GM18873 (cell line): Measurements from ENCODE around the gene NIT1.
A peak's percentile ranks its signal among the peaks of the same experiment; 100 is the strongest.

Experiments
- ATAC-seq: cut with Tn5 transposase; IDR thresholded peaks from one replicate; pipeline ENCODE4 v1.9.1; 2021; ENCODE audit warnings: mild to moderate bottlenecking, moderate library complexity, moderate number of reproducible peaks; ENCODE audit not compliant: unreplicated experiment, low FRiP score

The NIT1 gene

GRCh38 chr1:161140755-161141400, 23.0 kb downstream of the NIT1 start:
- ATAC-seq, result no peak

GRCh38 chr1:161145832-161146231, 27.9 kb downstream of the NIT1 start:
- no peak for ATAC-seq

- no peak for ATAC-seq
These were observed 35.3 kb downstream of the NIT1 start for GRCh38 chr1:161153176-161153575.

GRCh38 chr1:161153682-161154337, 35.9 kb downstream of the NIT1 start, which contains the start of gene UFC1:
Gene UFC1, plus strand, starts transcription at chr1:161153978. Its CDS starts 20 bp downstream, at chr1:161153998.
- no peak for ATAC-seq

GRCh38 chr1:161157867-161158266, 40.0 kb downstream of the NIT1 start:
- ATAC-seq, result no peak

GRCh38 chr1:161158316-161159010, 40.6 kb downstream of the NIT1 start:
- no peak for ATAC-seq

- ATAC-seq, result peak; percentile 62
These were observed 41.4 kb downstream of the NIT1 start, which contains the start of gene USP21 for GRCh38 chr1:161159087-161159912. Gene USP21, plus strand, starts transcription at chr1:161159500. Its CDS starts 1,141 bp downstream, at chr1:161160641.

GRCh38 chr1:161159913-161160243, 42.0 kb downstream of the NIT1 start:
- no peak for ATAC-seq

GRCh38 chr1:161160671-161161145, 42.8 kb downstream of the NIT1 start:
- ATAC-seq, result no peak

- no peak for ATAC-seq
These were observed 43.7 kb downstream of the NIT1 start for GRCh38 chr1:161161652-161162051.

GRCh38 chr1:161162052-161162451, 44.1 kb downstream of the NIT1 start:
- ATAC-seq, result no peak

GRCh38 chr1:161162806-161163205, 44.9 kb downstream of the NIT1 start:
- no peak for ATAC-seq

GRCh38 chr1:161163793-161164192, 45.9 kb downstream of the NIT1 start:
- ATAC-seq, result no peak

- no peak for ATAC-seq
These were observed 47.2 kb downstream of the NIT1 start for GRCh38 chr1:161164901-161165610.

- peak; percentile 89 for ATAC-seq
These were observed 48.1 kb downstream of the NIT1 start, which contains the start of gene PPOX for GRCh38 chr1:161165742-161166668. Gene PPOX, plus strand, starts transcription at chr1:161166426. Its CDS starts 422 bp downstream, at chr1:161166848.

GRCh38 chr1:161166669-161167548, 49.0 kb downstream of the NIT1 start:
- ATAC-seq, result no peak

- no peak for ATAC-seq
These were observed 51.0 kb downstream of the NIT1 start for GRCh38 chr1:161168906-161169305.
